Endometrium (tissue), 2 donors: ENCODE measurements around the gene GNB2.
"Not testable (repeated sequence)": the region's sequence is repeated elsewhere in the genome, so short reads cannot be mapped to it uniquely, and the experiment has no call there.

Experiments used
- FAIRE-seq: peaks from 2 replicates; lab custom pipeline; 2012; peaks lifted over from hg19 to GRCh38; lab: Jason Lieb, UNC
- donor health status: control.
- donor health status: control.

Gene GNB2

DNA sequence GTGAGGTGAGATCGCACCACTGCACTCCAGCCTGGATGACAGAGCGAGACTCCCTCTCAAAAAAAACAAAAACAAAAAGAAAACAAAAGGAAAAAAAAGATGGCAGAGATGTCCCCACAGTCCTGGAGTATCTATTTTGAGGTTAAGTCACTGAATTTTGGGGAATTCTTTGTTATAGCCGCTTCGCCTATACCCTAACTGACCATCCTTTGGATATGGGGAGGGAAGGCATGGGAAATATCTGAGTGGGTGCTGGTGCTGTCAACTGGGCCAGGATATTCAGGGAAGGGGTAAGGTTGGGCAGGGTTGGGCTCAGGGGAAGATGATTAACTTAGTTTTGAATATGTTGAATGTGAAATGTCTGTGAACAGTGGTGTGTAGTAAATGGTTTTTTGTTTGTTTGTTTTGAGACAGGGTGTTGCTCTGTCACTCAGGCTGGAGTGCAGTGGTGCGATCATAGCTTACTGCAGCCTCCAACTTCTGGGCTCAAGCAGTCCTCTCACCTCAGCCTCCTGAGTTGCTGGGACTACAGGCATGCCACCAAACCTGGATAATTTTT is 8.3 kb upstream of the GNB2 start:
- FAIRE-seq, result no peak

DNA sequence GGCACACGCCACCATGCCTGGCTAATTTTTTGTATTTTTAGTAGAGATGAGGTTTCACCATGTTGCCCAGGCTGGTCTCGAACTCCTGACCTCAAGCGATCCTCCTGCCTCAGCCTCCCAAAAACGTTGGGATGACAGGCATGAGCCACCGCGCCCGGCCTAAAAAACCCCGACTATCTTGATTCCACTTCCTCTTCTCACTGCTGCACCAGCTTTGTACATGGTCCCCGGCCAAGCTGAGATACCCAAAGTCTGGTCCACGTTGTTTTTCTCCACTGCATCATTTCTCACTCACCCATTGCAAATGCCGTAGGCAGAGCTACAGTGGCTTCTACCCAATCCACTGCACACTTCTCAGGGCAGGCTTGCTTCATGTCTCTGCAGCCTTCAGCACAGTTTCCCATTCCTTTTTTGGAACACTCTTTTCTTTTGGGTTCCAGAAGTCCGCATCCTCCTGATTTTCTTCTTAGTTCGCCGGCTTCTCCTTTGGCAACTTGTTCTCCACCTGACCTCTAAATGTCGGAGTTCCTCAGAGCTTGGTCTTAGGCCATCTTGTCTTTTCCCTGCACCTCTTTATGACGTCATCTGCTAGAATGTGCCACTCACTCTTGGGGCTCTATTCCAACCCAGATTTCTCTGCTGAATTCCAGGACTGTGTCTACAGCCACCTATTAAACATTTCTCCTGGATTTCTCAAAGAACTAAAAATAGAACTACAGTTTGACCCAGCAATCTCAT is 6.0 kb upstream of the GNB2 start:
- no peak for FAIRE-seq

DNA sequence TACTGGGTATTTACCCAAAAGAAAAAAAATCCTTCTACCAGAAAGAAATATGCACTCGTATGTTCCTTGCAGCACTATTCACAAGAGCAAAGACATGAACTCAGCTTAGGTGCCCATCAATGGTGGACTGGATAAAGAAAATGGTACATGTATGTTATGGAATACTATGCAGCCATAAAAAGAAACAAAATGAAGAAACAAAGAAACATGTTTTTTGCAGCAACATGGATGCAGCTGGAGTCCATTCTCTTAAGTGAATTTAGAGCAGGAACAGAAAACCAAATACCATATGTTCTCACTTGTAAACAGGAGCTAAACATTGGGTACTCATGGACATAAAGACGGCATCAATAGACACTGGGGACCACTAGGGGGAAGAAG is 5.5 kb upstream of the GNB2 start:
- no peak for FAIRE-seq

DNA sequence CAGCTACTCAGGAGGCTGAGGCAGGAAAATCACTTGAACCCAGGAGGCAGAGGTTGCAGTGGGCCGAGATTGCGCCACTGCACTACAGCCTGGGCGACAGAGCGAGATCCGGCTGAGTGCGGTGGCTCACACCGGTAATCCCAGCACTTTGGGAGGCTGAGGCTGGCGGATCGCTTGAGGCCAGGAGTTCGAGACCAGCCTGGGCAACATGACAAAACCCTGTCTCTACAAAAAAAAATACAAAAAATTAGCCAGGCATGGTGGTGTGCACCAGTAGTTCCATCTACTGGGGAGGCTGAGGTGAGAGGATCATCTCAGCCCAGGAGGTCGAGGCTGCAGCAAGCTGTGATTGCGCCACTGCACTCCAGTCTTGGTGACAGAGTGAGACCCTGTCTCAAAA is 4.4 kb upstream of the GNB2 start:
- not testable (repeated sequence) for FAIRE-seq

DNA sequence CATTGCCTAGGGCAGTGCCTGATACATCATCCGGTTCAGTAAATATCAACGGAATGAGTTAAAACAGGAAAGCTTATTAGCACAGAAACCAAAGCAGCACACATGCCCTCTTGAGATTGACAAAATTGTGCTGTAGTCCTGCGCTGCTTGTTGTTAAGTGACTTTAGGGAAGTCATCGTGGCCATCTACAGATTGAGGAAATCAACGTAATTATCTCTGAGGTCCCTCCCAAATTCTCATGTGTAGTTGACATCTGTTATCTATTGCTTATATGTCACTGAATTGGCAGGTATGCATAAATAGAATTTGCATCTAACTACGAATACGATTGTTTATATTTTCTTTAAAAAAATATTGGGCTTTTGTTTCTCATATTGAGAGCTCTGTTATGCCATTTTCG is 3.5 kb upstream of the GNB2 start:
- FAIRE-seq, result no peak

DNA sequence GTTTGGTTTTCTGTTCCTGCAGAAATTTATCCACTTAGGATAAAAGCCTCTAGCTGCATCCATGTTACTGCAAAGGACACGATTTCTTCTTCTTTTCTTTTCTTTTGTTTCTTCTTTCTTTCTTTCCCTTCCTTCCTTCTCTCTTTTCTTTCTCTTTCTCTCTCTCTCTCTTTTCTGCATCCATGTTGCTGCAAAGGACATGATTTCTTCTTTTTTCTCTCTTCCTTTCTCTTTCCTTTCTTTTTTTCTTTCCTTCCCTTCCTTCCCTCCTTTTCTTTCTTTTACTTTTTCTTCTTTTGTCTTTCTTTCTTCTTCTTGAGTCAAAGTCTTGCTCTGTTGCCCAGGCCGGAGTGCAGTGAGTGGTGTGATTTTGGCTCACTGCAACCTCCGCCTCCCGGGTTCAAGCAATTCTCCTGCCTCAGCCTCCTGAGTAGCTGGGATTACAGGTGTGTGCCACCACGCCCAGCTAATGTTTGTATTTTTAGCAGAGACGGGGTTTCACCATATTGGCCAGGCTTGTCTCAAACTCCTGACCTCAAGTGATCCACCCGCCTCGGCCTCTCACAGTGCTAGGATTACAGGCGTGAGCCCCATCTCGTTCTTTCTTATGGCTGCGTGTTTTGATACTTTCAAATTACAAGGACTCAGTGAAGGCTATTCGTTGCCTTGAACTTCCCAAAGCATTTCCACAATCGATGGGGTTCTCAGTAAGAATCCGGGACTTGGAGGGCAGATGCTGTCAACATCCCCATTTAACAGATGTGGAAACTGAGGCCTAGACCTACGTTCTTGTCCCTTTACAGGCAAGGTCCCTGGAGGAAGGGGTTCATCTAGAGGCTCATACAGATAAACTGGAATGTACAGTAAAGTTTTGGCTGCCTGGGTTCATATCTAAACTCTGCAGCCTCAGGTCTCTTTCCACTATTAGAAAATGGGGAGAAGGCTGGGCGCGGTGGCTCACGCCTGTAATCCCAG is 1.9 kb upstream of the GNB2 start:
- no peak for FAIRE-seq

DNA sequence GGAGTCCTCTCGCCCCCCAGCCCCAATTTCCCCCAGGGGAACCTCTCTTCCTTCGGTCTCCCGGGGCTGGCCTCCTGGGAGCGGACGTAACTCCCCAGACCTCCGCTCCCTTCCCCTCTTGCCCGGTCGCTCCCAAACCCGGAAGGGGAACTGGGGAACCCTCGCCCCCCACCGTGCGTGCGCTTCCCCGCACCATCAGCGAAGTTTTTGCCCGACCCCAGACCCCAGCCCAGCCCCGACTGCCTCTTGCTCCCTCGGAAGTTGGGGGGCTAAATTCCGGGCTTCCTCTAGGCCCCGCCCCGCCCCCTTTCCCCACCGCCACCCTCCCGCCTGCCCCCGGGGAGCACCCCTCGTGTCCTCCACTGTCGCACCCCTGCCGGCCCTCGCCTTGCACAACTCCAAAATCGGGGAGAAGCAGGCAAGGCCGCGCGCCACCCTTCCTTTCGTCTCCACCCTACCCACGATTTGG is 436 bp downstream of the GNB2 start:
- no peak for FAIRE-seq

DNA sequence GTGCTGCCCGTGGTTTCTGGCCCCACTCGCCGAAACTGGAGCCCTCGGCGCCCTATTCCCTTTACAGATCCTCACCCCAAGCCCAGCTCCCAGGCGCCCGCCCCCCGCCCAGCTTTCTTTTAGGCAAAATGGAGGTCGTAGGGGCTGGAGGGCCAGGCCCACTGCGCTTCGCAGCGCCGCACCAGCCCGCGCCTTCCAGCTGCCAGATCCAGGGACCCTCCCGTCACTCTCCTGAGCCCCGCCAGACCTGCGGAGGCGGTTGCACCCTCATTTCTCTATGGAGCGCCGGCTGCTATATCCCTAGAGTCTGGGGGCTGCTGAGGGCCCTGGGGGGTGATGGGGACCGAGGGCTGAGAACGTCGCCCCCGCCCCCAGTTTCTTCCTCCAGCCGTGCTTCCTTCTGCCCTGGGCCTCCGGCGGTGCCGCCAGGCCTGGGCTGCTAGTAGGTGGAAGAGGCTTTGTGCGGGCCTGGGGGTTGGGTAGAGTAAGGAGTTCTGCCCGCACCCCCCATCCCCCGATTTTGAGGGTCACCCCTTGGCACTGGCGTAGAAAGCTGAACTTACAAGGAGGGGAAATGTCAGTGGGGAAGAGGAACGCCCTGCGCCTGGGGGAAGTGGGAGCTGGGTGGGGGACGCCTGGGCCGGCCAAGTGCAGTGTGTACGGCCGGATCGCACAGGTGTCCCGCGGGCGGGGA is 1.0 kb downstream of the GNB2 start:
- no peak for FAIRE-seq

DNA sequence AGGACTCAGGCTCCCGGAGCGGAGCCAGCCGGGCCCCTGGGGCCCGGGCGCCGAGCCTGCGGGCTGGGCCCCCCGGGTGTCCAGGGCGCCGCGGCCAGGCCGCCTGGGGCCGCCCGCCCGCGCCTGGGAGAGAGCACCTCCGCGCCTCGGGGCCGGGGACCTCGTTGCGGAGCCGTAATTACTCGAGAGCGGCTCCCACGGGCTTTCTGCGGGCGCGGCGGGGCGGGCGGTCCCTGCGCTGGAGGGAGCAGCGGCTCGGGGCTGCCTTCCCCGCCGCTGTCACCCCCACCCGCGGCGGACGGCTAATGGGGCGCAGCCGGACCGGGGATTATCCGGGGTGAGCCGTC is 1.5 kb downstream of the GNB2 start:
- no peak for FAIRE-seq

DNA sequence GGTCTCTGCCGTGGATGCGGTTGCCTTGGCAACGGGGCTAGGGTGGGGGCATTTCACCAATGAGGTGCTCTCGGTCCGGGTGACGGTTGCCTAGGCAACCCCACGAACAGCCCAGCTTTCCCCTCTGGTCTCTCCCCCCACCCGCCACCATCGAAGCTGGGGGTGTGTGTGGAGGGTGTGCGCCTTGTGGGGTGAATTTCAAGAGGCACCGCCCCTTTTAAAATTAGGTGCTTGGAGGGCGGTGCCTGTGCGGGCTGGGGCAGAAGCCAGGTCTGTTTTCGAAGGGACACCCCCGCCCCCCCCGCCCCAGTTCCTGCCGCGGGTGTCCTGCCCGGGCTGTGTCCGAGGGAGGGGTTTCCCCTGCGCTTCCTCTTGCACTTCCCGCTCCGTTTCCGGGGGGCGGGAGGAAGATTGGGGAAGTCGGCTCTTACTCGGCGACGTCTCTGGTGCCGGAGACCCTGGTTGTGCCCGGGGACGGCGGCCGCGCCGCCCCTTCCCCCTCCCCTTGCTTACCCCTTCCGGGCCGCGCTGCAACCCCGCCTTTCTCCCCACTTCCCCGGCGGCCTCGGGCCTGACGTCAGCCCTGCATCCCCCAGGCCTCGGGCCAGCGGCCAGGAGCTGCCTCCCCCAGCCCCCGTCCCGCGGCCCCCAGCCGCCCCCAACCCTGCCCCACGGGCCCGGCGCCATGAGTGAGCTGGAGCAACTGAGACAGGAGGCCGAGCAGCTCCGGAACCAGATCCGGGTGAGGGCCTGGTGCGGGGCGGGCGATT is 2.2 kb downstream of the GNB2 start:
- no peak for FAIRE-seq

DNA sequence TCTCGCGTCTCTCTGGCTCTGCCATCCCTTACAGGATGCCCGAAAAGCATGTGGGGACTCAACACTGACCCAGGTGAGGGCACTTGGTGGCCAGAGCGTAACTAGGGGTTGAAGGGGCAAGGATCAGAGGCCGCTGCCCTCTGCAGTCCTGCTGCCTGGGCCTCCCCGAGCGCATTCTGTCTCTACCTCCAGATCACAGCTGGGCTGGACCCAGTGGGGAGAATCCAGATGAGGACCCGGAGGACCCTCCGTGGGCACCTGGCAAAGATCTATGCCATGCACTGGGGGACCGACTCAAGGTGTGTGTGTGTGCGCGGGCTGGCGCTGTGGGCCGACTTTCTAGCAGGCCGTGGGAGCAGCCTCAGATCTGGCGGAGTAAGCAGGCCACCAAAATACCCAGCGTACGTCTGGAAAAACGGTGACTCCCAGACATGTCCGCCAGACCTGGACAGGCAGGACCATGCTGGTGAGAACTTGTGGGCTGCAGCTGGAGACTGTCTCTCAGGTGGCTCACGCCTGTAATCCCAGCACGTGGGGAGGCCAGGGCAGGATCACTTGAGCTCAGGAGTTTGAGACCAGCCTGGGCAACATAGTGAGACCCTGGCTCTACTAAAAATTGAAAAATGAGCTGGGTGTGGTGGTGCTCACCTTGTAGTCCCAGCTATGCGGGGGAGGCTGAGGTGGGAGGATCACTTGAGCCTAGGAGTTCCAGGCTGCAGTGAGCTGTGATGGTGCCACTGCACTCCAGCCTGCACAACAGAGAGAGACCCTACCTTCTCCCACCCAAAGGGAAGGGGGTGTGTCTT is 3.2 kb downstream of the GNB2 start:
- no peak for FAIRE-seq

DNA sequence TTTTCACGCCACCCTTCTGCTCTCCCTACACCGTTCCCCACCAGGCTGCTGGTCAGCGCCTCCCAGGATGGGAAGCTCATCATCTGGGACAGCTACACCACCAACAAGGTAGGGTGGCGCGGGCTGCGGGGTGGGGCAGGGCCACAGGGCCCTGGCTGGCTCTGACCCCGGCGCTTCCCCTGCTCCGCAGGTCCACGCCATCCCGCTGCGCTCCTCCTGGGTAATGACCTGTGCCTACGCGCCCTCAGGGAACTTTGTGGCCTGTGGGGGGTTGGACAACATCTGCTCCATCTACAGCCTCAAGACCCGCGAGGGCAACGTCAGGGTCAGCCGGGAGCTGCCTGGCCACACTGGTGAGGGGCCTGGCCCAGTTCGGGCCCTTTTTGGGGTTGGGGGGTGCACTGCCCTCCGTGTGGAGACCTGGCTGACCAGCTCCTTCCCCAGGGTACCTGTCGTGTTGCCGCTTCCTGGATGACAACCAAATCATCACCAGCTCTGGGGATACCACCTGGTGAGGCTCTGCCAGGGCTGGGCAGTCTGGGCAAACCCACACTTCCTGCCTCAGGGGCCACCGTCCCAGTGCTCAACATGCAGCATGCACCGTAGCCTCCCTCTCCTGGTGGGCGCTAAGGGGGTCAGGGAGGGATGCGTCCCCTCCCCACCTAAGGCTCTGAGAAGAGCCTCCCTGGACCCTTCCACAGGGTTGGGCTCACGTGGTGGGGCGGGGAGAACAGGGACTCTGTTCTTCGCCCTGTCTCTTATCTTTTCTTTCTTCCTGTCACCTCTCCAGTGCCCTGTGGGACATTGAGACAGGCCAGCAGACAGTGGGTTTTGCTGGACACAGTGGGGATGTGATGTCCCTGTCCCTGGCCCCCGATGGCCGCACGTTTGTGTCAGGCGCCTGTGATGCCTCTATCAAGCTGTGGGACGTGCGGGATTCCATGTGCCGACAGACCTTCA is 4.0 kb downstream of the GNB2 start:
- no peak for FAIRE-seq

DNA sequence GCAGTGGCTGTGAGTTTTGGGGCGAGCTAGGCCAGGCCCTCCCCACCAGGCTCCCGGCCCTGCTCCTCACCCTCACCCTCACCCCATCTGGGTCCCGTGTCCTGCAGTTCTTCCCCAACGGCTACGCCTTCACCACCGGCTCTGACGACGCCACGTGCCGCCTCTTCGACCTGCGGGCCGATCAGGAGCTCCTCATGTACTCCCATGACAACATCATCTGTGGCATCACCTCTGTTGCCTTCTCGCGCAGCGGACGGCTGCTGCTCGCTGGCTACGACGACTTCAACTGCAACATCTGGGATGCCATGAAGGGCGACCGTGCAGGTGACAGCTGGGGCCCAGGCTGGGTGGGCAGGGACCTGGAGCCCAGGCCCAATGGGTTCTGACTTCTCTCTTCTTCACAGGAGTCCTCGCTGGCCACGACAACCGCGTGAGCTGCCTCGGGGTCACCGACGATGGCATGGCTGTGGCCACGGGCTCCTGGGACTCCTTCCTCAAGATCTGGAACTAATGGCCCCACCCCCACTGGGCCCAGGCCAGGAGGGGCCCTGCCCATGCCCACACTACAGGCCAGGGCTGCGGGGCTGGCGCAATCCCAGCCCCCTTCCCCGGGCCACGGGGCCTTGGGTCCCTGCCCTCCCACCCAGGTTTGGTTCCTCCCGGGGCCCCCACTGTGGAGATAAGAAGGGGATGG is 4.9 kb downstream of the GNB2 start:
- FAIRE-seq, result no peak

DNA sequence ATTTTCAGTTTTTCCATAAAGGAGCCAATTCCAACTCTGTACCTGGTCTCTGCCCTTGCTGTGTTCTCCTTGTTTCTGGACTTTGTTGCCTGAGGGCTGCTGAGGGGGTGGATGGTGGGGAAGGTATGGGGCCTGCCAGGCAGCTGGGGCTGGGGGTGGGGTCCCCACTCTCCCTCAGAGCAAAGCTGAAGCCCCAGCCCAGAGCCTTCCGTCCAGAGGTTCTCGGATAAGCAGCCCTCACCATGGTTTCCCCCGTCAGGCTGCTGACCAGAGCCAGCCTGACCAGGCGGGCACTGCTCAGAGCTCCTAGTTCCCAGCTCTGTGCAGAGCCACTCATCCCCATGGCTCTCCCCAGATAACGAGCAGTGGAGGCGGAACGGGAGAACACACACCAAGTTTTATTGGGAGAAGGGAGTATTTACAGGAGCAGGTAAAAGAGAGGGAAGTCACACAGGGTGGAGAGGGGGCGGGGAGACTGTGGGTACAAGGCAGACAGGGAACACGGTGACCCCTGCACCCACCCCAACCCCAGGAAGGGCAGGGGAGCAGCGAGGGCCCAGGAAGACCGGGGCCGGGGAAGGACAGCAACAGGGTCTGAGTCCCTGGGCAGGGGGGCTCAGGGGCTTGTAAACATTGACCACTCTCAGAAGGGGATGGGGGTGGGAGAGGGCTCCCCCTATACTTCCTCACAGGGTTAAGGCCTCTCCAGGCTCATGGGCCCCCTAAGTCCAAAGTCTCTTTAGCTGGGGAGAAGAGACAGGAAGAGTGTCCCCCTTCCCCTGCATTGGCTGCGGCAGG is 5.8 kb downstream of the GNB2 start:
- FAIRE-seq, result no peak

DNA sequence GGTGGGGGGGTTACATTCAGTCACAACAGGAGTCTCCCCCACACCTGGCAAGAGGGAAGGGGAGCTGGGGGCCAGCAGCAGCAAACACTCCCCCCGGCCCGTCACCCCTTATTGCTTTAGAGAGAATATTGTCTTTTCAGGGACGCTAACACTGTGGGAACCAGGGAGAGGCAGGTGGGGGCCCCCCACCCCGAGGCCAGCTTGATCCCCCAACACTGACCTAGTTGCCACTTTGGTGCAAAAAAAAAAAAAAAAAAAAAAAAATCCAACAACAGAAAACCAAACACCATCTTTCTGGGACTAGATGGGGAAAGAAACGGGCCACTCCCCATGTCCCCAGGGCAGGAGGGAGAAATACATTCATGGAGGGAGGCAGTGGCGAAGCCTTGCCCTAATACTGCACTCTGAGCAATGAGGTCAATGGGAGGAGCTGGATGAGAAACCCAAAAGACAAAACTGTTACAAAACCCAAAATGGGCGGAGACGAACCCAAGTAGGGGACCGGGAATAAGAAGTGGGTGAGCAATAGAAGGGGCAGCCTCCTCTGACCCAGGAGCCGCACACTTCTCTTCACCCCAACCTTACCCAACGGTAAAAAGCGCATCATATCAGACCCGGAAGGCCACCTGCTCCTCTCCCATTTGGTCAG is 6.5 kb downstream of the GNB2 start:
- no peak for FAIRE-seq

DNA sequence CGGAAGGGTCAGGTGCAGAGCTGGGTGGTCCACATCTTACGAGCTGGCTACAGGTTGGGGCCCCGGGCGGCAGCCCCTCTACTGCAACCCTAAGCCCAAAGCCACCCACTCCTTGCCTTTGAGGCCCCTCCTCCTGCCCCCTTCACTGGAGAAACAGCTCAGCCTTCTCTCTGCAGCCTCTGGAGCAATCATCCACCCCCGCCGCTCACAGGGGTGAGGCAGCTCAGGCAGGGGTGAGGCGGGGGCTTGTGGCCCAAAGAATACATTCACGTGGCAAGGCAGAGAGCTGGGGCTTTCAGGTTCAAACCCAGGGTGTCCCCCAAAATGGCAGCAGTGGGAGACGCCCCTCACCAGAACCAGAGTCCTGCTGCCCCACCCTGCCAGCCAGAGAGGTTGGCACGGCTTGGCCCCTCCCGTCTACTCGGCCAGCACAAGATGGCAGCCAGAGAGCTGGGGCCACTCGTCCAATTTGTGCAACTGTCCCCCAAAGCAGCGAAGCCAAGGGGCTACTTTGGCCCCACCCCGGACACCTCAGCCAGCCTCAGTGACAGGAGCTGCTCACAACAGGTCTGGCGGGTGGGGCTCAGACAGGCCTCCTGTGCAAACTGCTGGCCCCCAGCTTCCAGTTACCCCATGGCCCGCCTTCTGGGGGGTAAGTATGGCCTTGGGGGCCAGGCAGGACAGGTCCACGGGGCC is 7.2 kb downstream of the GNB2 start:
- no peak for FAIRE-seq
